K562 (cell line): ENCODE data around the gene DDIT3. TPM values are rescaled to one million over a fixed set of nuclear protein-coding genes. Genes with fewer than 3 reads are reported as not detected.
A peak's percentile ranks its signal among the peaks of the same experiment; 100 is the strongest.

Experiments used
- CREB1 ChIP-seq, 2 experiments: sonication (generic) in 1 of 2; formaldehyde crosslinking in 1 of 2; IDR thresholded peaks; 2 replicates each; pipeline versions ENCODE4 v1.6.1 to v1.8.0; 2012 to 2022; ENCODE audit warnings: inconsistent platforms in 1 of 2, mild to moderate bottlenecking in 1 of 2, missing genetic modification reagents in 1 of 2, moderate library complexity in 1 of 2
- CTBP1 ChIP-seq: fragments of 450-650 bp; IDR thresholded peaks from 2 replicates; pipeline ENCODE4 v1.6.1; 2016; ENCODE audit warnings: borderline replicate concordance
- ELF4 ChIP-seq: fragments of 450-650 bp; formaldehyde crosslinking; IDR thresholded peaks from 2 replicates; pipeline ENCODE4 v1.4.0; 2022; ENCODE audit warnings: missing genetic modification characterization
- EP400 ChIP-seq: fragments of 450-650 bp; IDR thresholded peaks from 2 replicates; pipeline ENCODE4 v1.6.1; 2017; ENCODE audit warnings: antibody characterized with exemption, mild to moderate bottlenecking, moderate library complexity
- FIP1L1 ChIP-seq: fragments of 200-400 bp; formaldehyde crosslinking; IDR thresholded peaks from 2 replicates; pipeline ENCODE4 v1.6.1; 2018; ENCODE audit warnings: mild to moderate bottlenecking, low read depth, low read length; ENCODE audit not compliant: poor library complexity, severe bottlenecking
- FOSL1 ChIP-seq: fragments of 200-800 bp; sonication (Bioruptor generic); conservative IDR thresholded peaks from 2 replicates; pipeline ENCODE4 v1.6.1; 2016; ENCODE audit warnings: missing genetic modification characterization, missing compliant biosample characterization
- MAFF ChIP-seq: IDR thresholded peaks from 2 replicates; pipeline ENCODE4 v1.6.1; 2012; ENCODE audit warnings: low read length, improper control_type of control experiment
- MAZ ChIP-seq, 2 experiments: fragments of 450-650 bp in 1 of 2; sonication (generic) in 1 of 2; formaldehyde crosslinking; IDR thresholded peaks in 1 of 2; conservative IDR thresholded peaks in 1 of 2; 2 replicates each; pipeline versions ENCODE4 v1.4.0 to v1.5.0; 2020; ENCODE audit warnings: mild to moderate bottlenecking in 1 of 2, missing genetic modification reagents in 1 of 2
- NFYB ChIP-seq: IDR thresholded peaks from 2 replicates; pipeline ENCODE4 v1.6.1; 2011; ENCODE audit warnings: mild to moderate bottlenecking, moderate library complexity; ENCODE audit not compliant: insufficient read length; ENCODE audit errors: extremely low read depth
- NR2F6 ChIP-seq: fragments of 450-650 bp; formaldehyde crosslinking; IDR thresholded peaks from 2 replicates; pipeline ENCODE4 v1.4.0; 2020; ENCODE audit warnings: mild to moderate bottlenecking
- NR4A1 ChIP-seq, 2 experiments: fragments of 250-450 bp in 1 of 2; fragments of 450-650 bp in 1 of 2; sonication (Bioruptor Pico) in 1 of 2; IDR thresholded peaks; 2 replicates each; pipeline versions ENCODE4 v1.4.0 to v1.6.1; 2016 to 2020; ENCODE audit warnings: mild to moderate bottlenecking in 2 of 2, missing compliant biosample characterization in 1 of 2, missing genetic modification characterization in 1 of 2, moderate library complexity in 1 of 2
- POLR2A ChIP-seq: fragments of 450-650 bp; conservative IDR thresholded peaks from 2 replicates; pipeline ENCODE4 v1.6.1; 2016
- SAP30 ChIP-seq: fragments of 200-600 bp; sonication (generic); IDR thresholded peaks from 2 replicates; pipeline ENCODE4 v1.6.1; 2012; ENCODE audit warnings: borderline replicate concordance, low read depth, mild to moderate bottlenecking, moderate library complexity, low read length, control low read depth, inconsistent platforms; ENCODE audit not compliant: insufficient read depth, poor library complexity, severe bottlenecking
- TCF7L2 ChIP-seq: fragments of 150-350 bp; IDR thresholded peaks from 2 replicates; pipeline ENCODE4 v1.6.1; 2016; ENCODE audit warnings: low read depth, mild to moderate bottlenecking, low read length, moderate library complexity
- YY1 ChIP-seq, 3 experiments: IDR thresholded peaks; 2 replicates each; pipeline ENCODE4 v1.6.1; 2011; ENCODE audit warnings: low read length in 2 of 3, mild to moderate bottlenecking in 2 of 3, moderate library complexity in 2 of 3, borderline replicate concordance in 1 of 3, control low read depth in 1 of 3, low read depth in 1 of 3; ENCODE audit not compliant: insufficient read depth in 3 of 3, insufficient replicate concordance in 2 of 3, control insufficient read depth in 1 of 3, insufficient read length in 1 of 3; ENCODE audit errors: extremely low read depth in 1 of 3
- ZNF717 ChIP-seq: fragments of 250-450 bp; sonication (Bioruptor Pico); IDR thresholded peaks from 2 replicates; pipeline ENCODE4 v1.5.0; 2021
- polyA plus RNA-seq, 8 experiments: library from polyadenylated mRNA; depleted of rRNA in 4 of 8; stranded (reverse) in 5 of 8; unstranded in 3 of 8; fragments of >200 nt; fragmentation: Nextera tagmentation in 2 of 8; fragmentation: Illumina TruSeq in 1 of 8; extraction: Ambion mirVana in 2 of 8; extraction: Trizol in 1 of 8; gene quantifications; 2 replicates each; pipeline versions ENCODE4 v1.2.1 to v1.2.3, GENCODE V29; 2011 to 2014; ENCODE audit warnings: inconsistent platforms in 1 of 8, missing spikeins in 1 of 8
- total RNA-seq, 7 experiments: library from RNA; depleted of rRNA in 6 of 7; stranded (reverse); fragments of >200 nt in 6 of 7; fragmentation: Illumina TruSeq in 2 of 7; extraction: Trizol in 2 of 7; gene quantifications; 2 replicates each; pipeline versions ENCODE4 v1.2.1 to v1.2.3, GENCODE V29; 2011 to 2021; ENCODE audit warnings: low replicate concordance in 1 of 7
- TF ChIP-seq, protein P1 (sequence below): fragments of 450-650 bp; IDR thresholded peaks from 2 replicates; pipeline ENCODE4 v1.6.1; 2017; ENCODE audit warnings: antibody characterized with exemption, mild to moderate bottlenecking
- TF ChIP-seq, protein P2 (sequence below), 2 experiments: fragments of 450-650 bp; IDR thresholded peaks; 2 replicates each; pipeline ENCODE4 v1.6.1; 2016
- TF ChIP-seq, protein P3 (sequence below): sonication (generic); formaldehyde crosslinking; IDR thresholded peaks from 2 replicates; pipeline ENCODE4 v1.8.0; 2022; ENCODE audit warnings: missing genetic modification reagents, mild to moderate bottlenecking, moderate library complexity, borderline replicate concordance

Gene DDIT3
- total and polyA plus RNA-seq, 9 of the 15 experiments (the other 6 are each of a cell fraction or from before 2014, with no cell fraction given), result 59.1 to 272 (median 89.9) TPM

- no peak for TF ChIP-seq TCF7L2
- no peak for TF ChIP-seq ZNF717
- peak; percentile 9; the same call in 1 of the 2 replicates for TF ChIP-seq CTBP1
- TF ChIP-seq, protein P1, sequence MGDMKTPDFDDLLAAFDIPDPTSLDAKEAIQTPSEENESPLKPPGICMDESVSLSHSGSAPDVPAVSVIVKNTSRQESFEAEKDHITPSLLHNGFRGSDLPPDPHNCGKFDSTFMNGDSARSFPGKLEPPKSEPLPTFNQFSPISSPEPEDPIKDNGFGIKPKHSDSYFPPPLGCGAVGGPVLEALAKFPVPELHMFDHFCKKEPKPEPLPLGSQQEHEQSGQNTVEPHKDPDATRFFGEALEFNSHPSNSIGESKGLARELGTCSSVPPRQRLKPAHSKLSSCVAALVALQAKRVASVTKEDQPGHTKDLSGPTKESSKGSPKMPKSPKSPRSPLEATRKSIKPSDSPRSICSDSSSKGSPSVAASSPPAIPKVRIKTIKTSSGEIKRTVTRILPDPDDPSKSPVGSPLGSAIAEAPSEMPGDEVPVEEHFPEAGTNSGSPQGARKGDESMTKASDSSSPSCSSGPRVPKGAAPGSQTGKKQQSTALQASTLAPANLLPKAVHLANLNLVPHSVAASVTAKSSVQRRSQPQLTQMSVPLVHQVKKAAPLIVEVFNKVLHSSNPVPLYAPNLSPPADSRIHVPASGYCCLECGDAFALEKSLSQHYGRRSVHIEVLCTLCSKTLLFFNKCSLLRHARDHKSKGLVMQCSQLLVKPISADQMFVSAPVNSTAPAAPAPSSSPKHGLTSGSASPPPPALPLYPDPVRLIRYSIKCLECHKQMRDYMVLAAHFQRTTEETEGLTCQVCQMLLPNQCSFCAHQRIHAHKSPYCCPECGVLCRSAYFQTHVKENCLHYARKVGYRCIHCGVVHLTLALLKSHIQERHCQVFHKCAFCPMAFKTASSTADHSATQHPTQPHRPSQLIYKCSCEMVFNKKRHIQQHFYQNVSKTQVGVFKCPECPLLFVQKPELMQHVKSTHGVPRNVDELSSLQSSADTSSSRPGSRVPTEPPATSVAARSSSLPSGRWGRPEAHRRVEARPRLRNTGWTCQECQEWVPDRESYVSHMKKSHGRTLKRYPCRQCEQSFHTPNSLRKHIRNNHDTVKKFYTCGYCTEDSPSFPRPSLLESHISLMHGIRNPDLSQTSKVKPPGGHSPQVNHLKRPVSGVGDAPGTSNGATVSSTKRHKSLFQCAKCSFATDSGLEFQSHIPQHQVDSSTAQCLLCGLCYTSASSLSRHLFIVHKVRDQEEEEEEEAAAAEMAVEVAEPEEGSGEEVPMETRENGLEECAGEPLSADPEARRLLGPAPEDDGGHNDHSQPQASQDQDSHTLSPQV, result 0 out of 2 replicates have a peak, but pooled peaks have one; percentile 50
- 0 out of 2 replicates have a peak, but pooled peaks have one; percentile 2 for TF ChIP-seq CREB1 (IDR thresholded peaks at IDR 0.05)
- TF ChIP-seq CREB1 (CRISPR knock-in tag; IDR thresholded peaks at IDR 0.05), result no peak
- TF ChIP-seq NR4A1 (CRISPR knock-in tag; IDR thresholded peaks at IDR 0.05), result no peak
- TF ChIP-seq NR4A1 (tag; IDR thresholded peaks at IDR 0.05), result peak; percentile 63; the same call in 1 of the 2 replicates
- TF ChIP-seq NFYB, result no peak
- TF ChIP-seq, protein P2, sequence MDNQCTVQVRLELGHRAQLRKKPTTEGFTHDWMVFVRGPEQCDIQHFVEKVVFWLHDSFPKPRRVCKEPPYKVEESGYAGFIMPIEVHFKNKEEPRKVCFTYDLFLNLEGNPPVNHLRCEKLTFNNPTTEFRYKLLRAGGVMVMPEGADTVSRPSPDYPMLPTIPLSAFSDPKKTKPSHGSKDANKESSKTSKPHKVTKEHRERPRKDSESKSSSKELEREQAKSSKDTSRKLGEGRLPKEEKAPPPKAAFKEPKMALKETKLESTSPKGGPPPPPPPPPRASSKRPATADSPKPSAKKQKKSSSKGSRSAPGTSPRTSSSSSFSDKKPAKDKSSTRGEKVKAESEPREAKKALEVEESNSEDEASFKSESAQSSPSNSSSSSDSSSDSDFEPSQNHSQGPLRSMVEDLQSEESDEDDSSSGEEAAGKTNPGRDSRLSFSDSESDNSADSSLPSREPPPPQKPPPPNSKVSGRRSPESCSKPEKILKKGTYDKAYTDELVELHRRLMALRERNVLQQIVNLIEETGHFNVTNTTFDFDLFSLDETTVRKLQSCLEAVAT (IDR thresholded peaks at IDR 0.05), result peak; percentile 42 to 61; a peak in 3 of 4 replicates
- peak; percentile 47 for TF ChIP-seq FOSL1 (tag)
- TF ChIP-seq ELF4 (CRISPR knock-in tag), result no peak
- TF ChIP-seq, protein P3, sequence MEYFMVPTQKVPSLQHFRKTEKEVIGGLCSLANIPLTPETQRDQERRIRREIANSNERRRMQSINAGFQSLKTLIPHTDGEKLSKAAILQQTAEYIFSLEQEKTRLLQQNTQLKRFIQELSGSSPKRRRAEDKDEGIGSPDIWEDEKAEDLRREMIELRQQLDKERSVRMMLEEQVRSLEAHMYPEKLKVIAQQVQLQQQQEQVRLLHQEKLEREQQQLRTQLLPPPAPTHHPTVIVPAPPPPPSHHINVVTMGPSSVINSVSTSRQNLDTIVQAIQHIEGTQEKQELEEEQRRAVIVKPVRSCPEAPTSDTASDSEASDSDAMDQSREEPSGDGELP (CRISPR knock-in tag), result peak; percentile 49; the same call in 1 of the 2 replicates
- peak; percentile 52; the same call in 1 of the 2 replicates for TF ChIP-seq EP400
- TF ChIP-seq FIP1L1, result peak; percentile 91
- TF ChIP-seq SAP30, result peak; percentile 40
- TF ChIP-seq POLR2A, result peak; percentile 79
- TF ChIP-seq YY1 (IDR thresholded peaks at IDR 0.05; ENCODE audit: borderline replicate concordance in 1 of 3, control insufficient read depth in 1 of 3, extremely low read depth in 1 of 3, insufficient read depth in 3 of 3, insufficient read length in 1 of 3, insufficient replicate concordance in 2 of 3, low read depth in 1 of 3, low read length in 2 of 3), result no peak
- peak; percentile 68; the same call in 1 of the 2 replicates for TF ChIP-seq MAFF
- TF ChIP-seq NR2F6 (CRISPR knock-in tag), result no peak
- TF ChIP-seq MAZ (CRISPR knock-in tag; conservative IDR thresholded peaks at IDR 0.05 in 1 of 2, IDR thresholded peaks at IDR 0.05 in 1 of 2), result peak in 1 of 2 experiments; percentile 46; a peak in 1 of 4 replicates
Measured at GRCh38 chr12:57546438-57547287, 26.3 kb upstream of the DDIT3 start, which contains the start of gene DCTN2 (continued).
